DND-41 (cell line): Measurements from ENCODE around the gene TMC7.

Experiments used
- EZH2 ChIP-seq: IDR thresholded peaks from 3 replicates; pipeline ENCODE4 v1.6.1; 2012; ENCODE audit warnings: borderline replicate concordance, low read depth, mild to moderate bottlenecking, moderate library complexity, low read length, inconsistent platforms; ENCODE audit not compliant: severe bottlenecking
- TF ChIP-seq, protein P1 (sequence below): IDR thresholded peaks from 2 replicates; pipeline ENCODE4 v1.5.1; 2012; ENCODE audit warnings: borderline replicate concordance, low read length, moderate library complexity, mild to moderate bottlenecking; ENCODE audit not compliant: poor library complexity, severe bottlenecking; ENCODE audit errors: extremely low read depth

DNA sequence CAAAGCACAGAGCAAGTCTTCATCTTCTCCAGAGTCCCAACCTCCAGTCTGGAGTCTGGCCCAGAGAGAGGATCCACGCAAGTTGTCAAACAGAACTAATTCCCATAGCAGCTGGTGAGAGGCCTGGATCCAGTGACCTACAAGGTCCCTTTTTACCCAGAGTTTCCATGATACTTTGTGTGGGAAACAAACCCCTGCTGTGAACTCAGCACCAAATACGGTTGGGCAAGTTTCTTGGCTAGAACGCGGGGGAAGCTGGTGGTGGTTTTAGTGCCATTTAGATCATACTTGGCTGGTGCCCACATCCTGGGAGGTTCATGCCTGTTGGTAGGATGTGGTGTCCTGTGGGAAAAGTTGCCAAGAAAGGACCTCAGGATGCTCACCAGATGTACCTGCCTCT, 18.1 kb downstream of the TMC7 start:
- TF ChIP-seq, protein P1, sequence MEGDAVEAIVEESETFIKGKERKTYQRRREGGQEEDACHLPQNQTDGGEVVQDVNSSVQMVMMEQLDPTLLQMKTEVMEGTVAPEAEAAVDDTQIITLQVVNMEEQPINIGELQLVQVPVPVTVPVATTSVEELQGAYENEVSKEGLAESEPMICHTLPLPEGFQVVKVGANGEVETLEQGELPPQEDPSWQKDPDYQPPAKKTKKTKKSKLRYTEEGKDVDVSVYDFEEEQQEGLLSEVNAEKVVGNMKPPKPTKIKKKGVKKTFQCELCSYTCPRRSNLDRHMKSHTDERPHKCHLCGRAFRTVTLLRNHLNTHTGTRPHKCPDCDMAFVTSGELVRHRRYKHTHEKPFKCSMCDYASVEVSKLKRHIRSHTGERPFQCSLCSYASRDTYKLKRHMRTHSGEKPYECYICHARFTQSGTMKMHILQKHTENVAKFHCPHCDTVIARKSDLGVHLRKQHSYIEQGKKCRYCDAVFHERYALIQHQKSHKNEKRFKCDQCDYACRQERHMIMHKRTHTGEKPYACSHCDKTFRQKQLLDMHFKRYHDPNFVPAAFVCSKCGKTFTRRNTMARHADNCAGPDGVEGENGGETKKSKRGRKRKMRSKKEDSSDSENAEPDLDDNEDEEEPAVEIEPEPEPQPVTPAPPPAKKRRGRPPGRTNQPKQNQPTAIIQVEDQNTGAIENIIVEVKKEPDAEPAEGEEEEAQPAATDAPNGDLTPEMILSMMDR = no peak
- TF ChIP-seq EZH2 = no peak
